Measurements from ENCODE around the gene IQCE. TPM values are rescaled to one million over a fixed set of nuclear protein-coding genes. Genes with fewer than 3 reads are reported as not detected.

Gene IQCE
- total and polyA plus RNA-seq, 2 experiments from 2014 or later: 18.0 to 41.4 TPM

GRCh38 chr7:2610898-2611297 lies 52.1 kb downstream of the IQCE start:
- Histone ChIP-seq H3K9me3 (ENCODE audit: low read depth) (no peaks in the 10 kb centered on the region), H3K36me3 (no peaks in the 10 kb centered on the region), H3K27me3 (no peaks in the 10 kb centered on the region), H3K27ac (no peak overlapping the region), H3K4me3 (no peak overlapping the region), H3K4me1 (ENCODE audit: low read depth) (peaks cover 39% of the 10 kb centered on the region)
- DNase-seq (ENCODE audit: low read depth in 1 of 2, low spot score in 1 of 2): no peak
- no peak for TF ChIP-seq CTCF (IDR thresholded peaks at IDR 0.05; ENCODE audit: low read depth, low read length)

- H3K4me3 ChIP-seq: no peak overlapping the region
- no peak for TF ChIP-seq CTCF (IDR thresholded peaks at IDR 0.05; ENCODE audit: low read depth, low read length)
- H3K36me3 ChIP-seq: no peaks in the 10 kb centered on the region
- no peaks in the 10 kb centered on the region for H3K9me3 ChIP-seq (ENCODE audit: low read depth)
- H3K27me3 ChIP-seq: no peaks in the 10 kb centered on the region
- peak overlapping the region; percentile 97 for H3K27ac ChIP-seq
- H3K4me1 ChIP-seq (ENCODE audit: low read depth): peaks cover 39% of the 10 kb centered on the region
- DNase-seq (ENCODE audit: low read depth in 1 of 2, low spot score in 1 of 2): no peak
Observed at GRCh38 chr7:2611401-2611800, 52.6 kb downstream of the IQCE start.

- Histone ChIP-seq H3K4me3 (no peak overlapping the region), H3K4me1 (ENCODE audit: low read depth) (peaks cover 43% of the 10 kb centered on the region), H3K9me3 (ENCODE audit: low read depth) (no peaks in the 10 kb centered on the region), H3K27ac (peak overlapping the region; percentile 97), H3K27me3 (no peaks in the 10 kb centered on the region), H3K36me3 (no peaks in the 10 kb centered on the region)
- no peak for DNase-seq (ENCODE audit: low read depth in 1 of 2, low spot score in 1 of 2)
- no peak for TF ChIP-seq CTCF (IDR thresholded peaks at IDR 0.05; ENCODE audit: low read depth, low read length)
Observed at GRCh38 chr7:2611922-2612321, 53.1 kb downstream of the IQCE start.

- DNase-seq (ENCODE audit: low read depth in 1 of 2, low spot score in 1 of 2): no peak
- H3K27ac ChIP-seq: peak overlapping the region; percentile 97
- no peaks in the 10 kb centered on the region for H3K9me3 ChIP-seq (ENCODE audit: low read depth)
- TF ChIP-seq CTCF (IDR thresholded peaks at IDR 0.05; ENCODE audit: low read depth, low read length): no peak
- H3K27me3 ChIP-seq: no peaks in the 10 kb centered on the region
- no peak overlapping the region for H3K4me3 ChIP-seq
- no peaks in the 10 kb centered on the region for H3K36me3 ChIP-seq
- peaks cover 47% of the 10 kb centered on the region for H3K4me1 ChIP-seq (ENCODE audit: low read depth)
Observed at GRCh38 chr7:2612445-2613097, 53.8 kb downstream of the IQCE start.

GRCh38 chr7:2613098-2613930 lies 54.5 kb downstream of the IQCE start:
- no peak overlapping the region for H3K4me3 ChIP-seq
- TF ChIP-seq CTCF (IDR thresholded peaks at IDR 0.05; ENCODE audit: low read depth, low read length): no peak
- no peaks in the 10 kb centered on the region for H3K36me3 ChIP-seq
- H3K4me1 ChIP-seq (ENCODE audit: low read depth): peaks cover 47% of the 10 kb centered on the region
- no peaks in the 10 kb centered on the region for H3K9me3 ChIP-seq (ENCODE audit: low read depth)
- peak overlapping the region; percentile 97 for H3K27ac ChIP-seq
- H3K27me3 ChIP-seq: no peaks in the 10 kb centered on the region
- no peak for DNase-seq (ENCODE audit: low read depth in 1 of 2, low spot score in 1 of 2)

All from cardiac muscle cell (in vitro differentiated cells and primary cell).